ENCODE measurements around the gene UBAP1L. TPM values are rescaled to one million over a fixed set of nuclear protein-coding genes. Genes with fewer than 3 reads are reported as not detected.

Gene UBAP1L
- total RNA-seq, 1 experiment from 2014 or later: 3.0 TPM

DNA sequence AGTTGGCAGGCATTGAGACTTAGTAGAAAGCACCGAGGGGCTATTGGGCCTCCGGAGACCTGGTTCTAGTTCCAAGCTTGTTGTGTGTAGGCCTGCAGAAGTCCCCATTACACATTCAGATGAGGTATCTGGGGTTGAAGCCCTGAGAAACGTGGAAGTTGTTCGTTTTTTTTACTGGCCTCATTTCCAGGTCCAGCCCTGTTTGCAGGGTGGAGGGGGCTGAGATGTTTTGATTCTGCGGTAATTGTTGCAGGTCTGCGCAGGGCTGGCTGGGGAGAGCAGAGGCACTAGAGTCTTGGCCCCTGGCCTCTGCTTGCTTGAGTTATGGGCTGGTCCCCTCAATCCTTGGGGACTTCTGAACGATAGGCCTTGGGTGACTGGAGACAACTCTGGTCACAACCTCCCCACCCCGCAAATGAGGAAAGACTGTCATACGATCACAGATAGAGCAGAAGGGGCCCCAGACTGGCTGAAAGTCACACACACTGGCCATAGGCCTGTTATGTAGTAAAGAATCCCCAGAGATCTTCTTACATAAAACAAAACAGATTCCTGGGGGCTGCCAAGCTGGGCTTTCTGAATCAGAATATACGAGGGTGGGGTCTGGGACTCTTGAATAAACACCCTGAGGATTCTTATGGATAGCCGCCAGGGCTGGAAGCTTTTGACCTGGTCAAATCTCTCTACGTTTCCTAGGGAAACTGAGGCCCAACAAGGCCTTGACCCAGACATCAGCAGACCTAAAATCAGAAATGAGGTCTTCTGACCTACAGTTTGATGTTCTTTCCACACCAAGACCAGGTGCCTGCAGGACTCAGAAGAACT is 22.8 kb downstream of the UBAP1L start:
- Histone ChIP-seq H2BK5ac (ENCODE audit: insufficient read length, low read length) (no peak overlapping the region), H2BK120ac (ENCODE audit: low read depth, low read length, poor library complexity, severe bottlenecking) (no peak overlapping the region), H2AK5ac (ENCODE audit: insufficient read length, low read length) (no peak overlapping the region), H3K79me1 (ENCODE audit: insufficient read depth, low read depth, low read length, poor library complexity, severe bottlenecking) (no peaks in the 10 kb centered on the region), H2BK15ac (ENCODE audit: low read depth, low read length) (no peak overlapping the region), H2AFZ (ENCODE audit: low read length) (no peak overlapping the region), H2BK20ac (ENCODE audit: low read depth, low read length, poor library complexity, severe bottlenecking) (no peak overlapping the region), H3K4ac (ENCODE audit: low read depth, low read length) (no peak overlapping the region), H3K56ac (ENCODE audit: insufficient read length, low read depth, low read length) (no peak overlapping the region), H3K18ac (ENCODE audit: insufficient read length, low read depth, low read length) (no peak overlapping the region), H2BK12ac (ENCODE audit: insufficient read length, low read depth, low read length) (no peak overlapping the region), H3K9ac (ENCODE audit: extremely low read depth, insufficient read length, low read length) (no peak overlapping the region), H3T11ph (ENCODE audit: low read length) (no peak overlapping the region), H3K27me3 (ENCODE audit: insufficient read depth, low read length) (no peaks in the 10 kb centered on the region), H4K8ac (replicated peaks; ENCODE audit: insufficient read length, low read depth, low read length) (no peak overlapping the region), H3K4me2 (ENCODE audit: insufficient read depth, insufficient read length, low read length) (no peak overlapping the region), H3K14ac (ENCODE audit: insufficient read depth, low read length) (no peak overlapping the region), H4K5ac (ENCODE audit: insufficient read length, low read depth, low read length) (no peak overlapping the region), H3K27ac (ENCODE audit: insufficient read length, low read depth, low read length) (no peak overlapping the region), H3K23me2 (ENCODE audit: insufficient read length, low read depth, low read length, poor library complexity, severe bottlenecking) (no peaks in the 10 kb centered on the region), H4K20me1 (ENCODE audit: control insufficient read depth, insufficient read depth, insufficient read length) (no peaks in the 10 kb centered on the region), H3K23ac (ENCODE audit: insufficient read length, low read depth, low read length) (no peak overlapping the region), H4K91ac (ENCODE audit: insufficient read length, low read depth, low read length) (no peak overlapping the region), H3K79me2 (ENCODE audit: insufficient read depth, low read length) (no peaks in the 10 kb centered on the region), H3K9me3 (ENCODE audit: control insufficient read depth, low read depth, low read length) (no peaks in the 10 kb centered on the region), H3K4me1 (ENCODE audit: insufficient read depth, low read length) (no peaks in the 10 kb centered on the region)
- H3K27me3 Mint-ChIP-seq (ENCODE audit: low read depth): no peaks in the 10 kb centered on the region; the same call in 1 of the 2 replicates
- TF ChIP-seq, protein P1, sequence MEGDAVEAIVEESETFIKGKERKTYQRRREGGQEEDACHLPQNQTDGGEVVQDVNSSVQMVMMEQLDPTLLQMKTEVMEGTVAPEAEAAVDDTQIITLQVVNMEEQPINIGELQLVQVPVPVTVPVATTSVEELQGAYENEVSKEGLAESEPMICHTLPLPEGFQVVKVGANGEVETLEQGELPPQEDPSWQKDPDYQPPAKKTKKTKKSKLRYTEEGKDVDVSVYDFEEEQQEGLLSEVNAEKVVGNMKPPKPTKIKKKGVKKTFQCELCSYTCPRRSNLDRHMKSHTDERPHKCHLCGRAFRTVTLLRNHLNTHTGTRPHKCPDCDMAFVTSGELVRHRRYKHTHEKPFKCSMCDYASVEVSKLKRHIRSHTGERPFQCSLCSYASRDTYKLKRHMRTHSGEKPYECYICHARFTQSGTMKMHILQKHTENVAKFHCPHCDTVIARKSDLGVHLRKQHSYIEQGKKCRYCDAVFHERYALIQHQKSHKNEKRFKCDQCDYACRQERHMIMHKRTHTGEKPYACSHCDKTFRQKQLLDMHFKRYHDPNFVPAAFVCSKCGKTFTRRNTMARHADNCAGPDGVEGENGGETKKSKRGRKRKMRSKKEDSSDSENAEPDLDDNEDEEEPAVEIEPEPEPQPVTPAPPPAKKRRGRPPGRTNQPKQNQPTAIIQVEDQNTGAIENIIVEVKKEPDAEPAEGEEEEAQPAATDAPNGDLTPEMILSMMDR (conservative IDR thresholded peaks at IDR 0.05): no peak
- no peak overlapping the region for H3K4me3 Mint-ChIP-seq
- no peaks in the 10 kb centered on the region for H3K9me3 Mint-ChIP-seq
- H3K36me3 Mint-ChIP-seq (ENCODE audit: insufficient read depth in 1 of 3, low read depth in 3 of 3): no peaks in the 10 kb centered on the region
- no CpG with 5 or more reads among the region's 12 CpGs for WGBS (ENCODE audit: extremely low coverage, insufficient read length, low lambda C conversion rate)
- peaks cover 26% of the 10 kb centered on the region in 2 experiments for H3K4me1 Mint-ChIP-seq
- peak overlapping the region in 1 of 3 experiments; percentile 60; a peak in 1 of 7 replicates for H3K27ac Mint-ChIP-seq
- no peak for DNase-seq

All from H9 (cell line).